GM21423 (cell line): ENCODE measurements around the gene B3GAT1.

Source experiments
- ATAC-seq: cut with Tn5 transposase; IDR thresholded peaks from one replicate; pipeline ENCODE4 v1.9.1; 2021; ENCODE audit warnings: mild to moderate bottlenecking, moderate library complexity; ENCODE audit not compliant: unreplicated experiment

B3GAT1 gene

GRCh38 chr11:134392953-134393615 is 19.0 kb downstream of the B3GAT1 start:
- no peak for ATAC-seq

GRCh38 chr11:134391656-134392055 is 20.4 kb downstream of the B3GAT1 start:
- no peak for ATAC-seq

- no peak for ATAC-seq
Observed at GRCh38 chr11:134390706-134391569, 21.1 kb downstream of the B3GAT1 start.

- ATAC-seq = no peak
Observed at GRCh38 chr11:134389464-134390180, 22.4 kb downstream of the B3GAT1 start.

- ATAC-seq = no peak
Observed at GRCh38 chr11:134388590-134388989, 23.5 kb downstream of the B3GAT1 start.

- no peak for ATAC-seq
Observed at GRCh38 chr11:134387501-134387900, 24.5 kb downstream of the B3GAT1 start.

GRCh38 chr11:134386945-134387344 is 25.1 kb downstream of the B3GAT1 start:
- ATAC-seq = no peak

- no peak for ATAC-seq
Observed at GRCh38 chr11:134385774-134386565, 26.1 kb downstream of the B3GAT1 start.

- no peak for ATAC-seq
Observed at GRCh38 chr11:134385171-134385570, 26.9 kb downstream of the B3GAT1 start.

- no peak for ATAC-seq
Observed at GRCh38 chr11:134384406-134384805, 27.6 kb downstream of the B3GAT1 start.

GRCh38 chr11:134383576-134384221 is 28.3 kb downstream of the B3GAT1 start:
- no peak for ATAC-seq

- no peak for ATAC-seq
Observed at GRCh38 chr11:134382830-134383229, 29.2 kb downstream of the B3GAT1 start.

- ATAC-seq = no peak
Observed at GRCh38 chr11:134382257-134382656, 29.8 kb downstream of the B3GAT1 start.

GRCh38 chr11:134380785-134381184 is 31.3 kb downstream of the B3GAT1 start:
- ATAC-seq = no peak

- no peak for ATAC-seq
Observed at GRCh38 chr11:134380229-134380628, 31.8 kb downstream of the B3GAT1 start.

- no peak for ATAC-seq
Observed at GRCh38 chr11:134379241-134379640, 32.8 kb downstream of the B3GAT1 start.

GRCh38 chr11:134377876-134378275 is 34.2 kb downstream of the B3GAT1 start:
- no peak for ATAC-seq

- no peak for ATAC-seq
Observed at GRCh38 chr11:134376150-134376921, 35.7 kb downstream of the B3GAT1 start.

GRCh38 chr11:134374891-134375550 is 37.0 kb downstream of the B3GAT1 start:
- no peak for ATAC-seq
